HuH-7.5 (cell line): ENCODE measurements around the gene ADARB1.
"Not testable (repeated sequence)": the region's sequence is repeated elsewhere in the genome, so short reads cannot be mapped to it uniquely, and the experiment has no call there.

Experiments used
- DNase-seq: peaks from one replicate; pipeline ENCODE4 v3.0.0; 2011; ENCODE audit warnings: low spot score

Gene ADARB1

GRCh38 chr21:45117314-45117713 is 42.9 kb downstream of the ADARB1 start:
- no peak for DNase-seq

- no peak for DNase-seq
Observed at GRCh38 chr21:45118099-45118498, 43.7 kb downstream of the ADARB1 start.

GRCh38 chr21:45119812-45120211 is 45.4 kb downstream of the ADARB1 start:
- DNase-seq, result no peak

GRCh38 chr21:45120975-45121374 is 46.6 kb downstream of the ADARB1 start:
- DNase-seq, result no peak

- no peak for DNase-seq
Observed at GRCh38 chr21:45122030-45122429, 47.6 kb downstream of the ADARB1 start.

- no peak for DNase-seq
Observed at GRCh38 chr21:45122432-45123132, 48.2 kb downstream of the ADARB1 start.

GRCh38 chr21:45123440-45123839 is 49.1 kb downstream of the ADARB1 start:
- no peak for DNase-seq

- DNase-seq, result no peak
Observed at GRCh38 chr21:45124596-45124995, 50.2 kb downstream of the ADARB1 start.

GRCh38 chr21:45125357-45125756 is 51.0 kb downstream of the ADARB1 start:
- no peak for DNase-seq

GRCh38 chr21:45126204-45126626 is 51.8 kb downstream of the ADARB1 start:
- no peak for DNase-seq

- no peak for DNase-seq
Observed at GRCh38 chr21:45126983-45127382, 52.6 kb downstream of the ADARB1 start.

- no peak for DNase-seq
Observed at GRCh38 chr21:45127937-45128336, 53.6 kb downstream of the ADARB1 start.

GRCh38 chr21:45128613-45129188 is 54.3 kb downstream of the ADARB1 start:
- peak; percentile 42 for DNase-seq

- no peak for DNase-seq
Observed at GRCh38 chr21:45129189-45129923, 55.0 kb downstream of the ADARB1 start.

GRCh38 chr21:45130324-45130774 is 56.0 kb downstream of the ADARB1 start:
- DNase-seq, result no peak

- no peak for DNase-seq
Observed at GRCh38 chr21:45131537-45131999, 57.2 kb downstream of the ADARB1 start.

GRCh38 chr21:45132841-45133573 is 58.6 kb downstream of the ADARB1 start:
- DNase-seq, result no peak

- DNase-seq, result not testable (repeated sequence)
Observed at GRCh38 chr21:45133574-45134278, 59.3 kb downstream of the ADARB1 start.

- no peak for DNase-seq
Observed at GRCh38 chr21:45134279-45135076, 60.1 kb downstream of the ADARB1 start.

GRCh38 chr21:45135122-45135521 is 60.7 kb downstream of the ADARB1 start:
- no peak for DNase-seq

- DNase-seq, result no peak
Observed at GRCh38 chr21:45135868-45136267, 61.5 kb downstream of the ADARB1 start.
